ACC112 (cell line): ENCODE results near the gene HBD.

ENCODE experiments used
- H2AFZ ChIP-seq: fragments of 200-600 bp; sonication (generic); one replicate; pipeline ENCODE4 v1.6.0; 2017; ENCODE audit warnings: antibody characterized with exemption, low read length; ENCODE audit not compliant: unreplicated experiment
- H3K27ac ChIP-seq: fragments of 200-600 bp; sonication (generic); 2 replicates; pipeline ENCODE4 v1.5.1; 2014; ENCODE audit warnings: low read depth, mild to moderate bottlenecking, antibody characterized with exemption, low read length, moderate library complexity
- H3K27me3 ChIP-seq: fragments of 200-600 bp; sonication (generic); 2 replicates; pipeline ENCODE4 v1.6.1; 2014; ENCODE audit warnings: mild to moderate bottlenecking, antibody characterized with exemption, low read length, moderate library complexity, mixed read lengths; ENCODE audit not compliant: insufficient read depth
- H3K36me3 ChIP-seq: fragments of 200-600 bp; sonication (generic); 2 replicates; pipeline ENCODE4 v1.6.1; 2016; ENCODE audit warnings: mild to moderate bottlenecking, antibody characterized with exemption, low read length, moderate library complexity, mixed read lengths; ENCODE audit not compliant: insufficient read depth
- H3K4me1 ChIP-seq: fragments of 200-600 bp; sonication (generic); one replicate; pipeline ENCODE4 v1.6.1; 2016; ENCODE audit warnings: low read length, mixed read lengths; ENCODE audit not compliant: insufficient read depth, unreplicated experiment, control insufficient read depth
- H3K4me3 ChIP-seq: fragments of 200-600 bp; sonication (generic); 2 replicates; pipeline ENCODE4 v1.5.1; 2014; ENCODE audit warnings: mild to moderate bottlenecking, low read depth, low read length
- H3K79me2 ChIP-seq: fragments of 200-600 bp; sonication (generic); one replicate; pipeline ENCODE4 v1.6.0; 2016; ENCODE audit warnings: low read length; ENCODE audit not compliant: control insufficient read depth, unreplicated experiment, insufficient read depth

Gene HBD

GRCh38 chr11:5188201-5188600 is 46.1 kb downstream of the HBD start:
- Histone ChIP-seq H2AFZ (no peak overlapping the region), H3K27ac (no peak overlapping the region), H3K36me3 (no peaks in the 10 kb centered on the region), H3K4me3 (no peak overlapping the region), H3K4me1 (no peaks in the 10 kb centered on the region), H3K27me3 (no peaks in the 10 kb centered on the region), H3K79me2 (no peaks in the 10 kb centered on the region)
